NCI-H2196 treated with DMSO at 0.1 percent for 48 hours (cell line): ENCODE results near the gene ESR2.
"Not testable (repeated sequence)": the region's sequence is repeated elsewhere in the genome, so short reads cannot be mapped to it uniquely, and the experiment has no call there.

ENCODE experiments used
- DNase-seq: peaks from one replicate; lab custom pipeline; 2025; ENCODE audit not compliant: unreplicated experiment; lab: John Stamatoyannopoulos, UW

The ESR2 gene

DNA sequence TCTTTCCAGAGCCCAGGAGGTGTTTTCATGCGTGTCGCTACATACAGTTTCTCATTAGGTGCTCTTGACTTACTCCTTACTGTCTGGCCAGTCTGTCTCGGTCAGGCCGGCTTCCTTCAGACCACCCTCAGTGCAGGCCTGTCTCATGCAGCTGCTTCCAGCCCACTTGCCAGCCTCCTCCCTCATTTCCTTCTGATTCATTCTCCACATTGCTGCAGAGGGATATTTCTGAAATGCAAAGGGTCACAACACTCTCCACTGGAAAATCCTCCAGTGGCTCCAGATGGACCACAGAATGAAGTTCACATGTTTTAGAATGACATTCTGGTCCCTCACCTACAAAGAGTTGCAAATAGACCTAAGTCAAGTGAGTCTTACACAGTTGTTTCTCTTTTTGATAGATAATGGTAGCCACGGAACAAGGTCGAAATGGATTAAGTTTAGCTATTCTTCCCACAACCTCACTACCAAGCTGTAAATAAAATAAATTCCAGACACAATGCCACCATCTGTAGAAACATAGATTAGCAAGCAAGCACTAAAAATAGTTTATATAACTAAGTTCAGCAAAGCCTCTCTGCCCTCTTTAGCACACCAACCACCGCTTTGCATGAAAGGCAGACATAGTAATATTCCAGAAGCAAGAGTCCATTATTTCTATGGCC, 146.9 kb downstream of the ESR2 start:
- no peak for DNase-seq

DNA sequence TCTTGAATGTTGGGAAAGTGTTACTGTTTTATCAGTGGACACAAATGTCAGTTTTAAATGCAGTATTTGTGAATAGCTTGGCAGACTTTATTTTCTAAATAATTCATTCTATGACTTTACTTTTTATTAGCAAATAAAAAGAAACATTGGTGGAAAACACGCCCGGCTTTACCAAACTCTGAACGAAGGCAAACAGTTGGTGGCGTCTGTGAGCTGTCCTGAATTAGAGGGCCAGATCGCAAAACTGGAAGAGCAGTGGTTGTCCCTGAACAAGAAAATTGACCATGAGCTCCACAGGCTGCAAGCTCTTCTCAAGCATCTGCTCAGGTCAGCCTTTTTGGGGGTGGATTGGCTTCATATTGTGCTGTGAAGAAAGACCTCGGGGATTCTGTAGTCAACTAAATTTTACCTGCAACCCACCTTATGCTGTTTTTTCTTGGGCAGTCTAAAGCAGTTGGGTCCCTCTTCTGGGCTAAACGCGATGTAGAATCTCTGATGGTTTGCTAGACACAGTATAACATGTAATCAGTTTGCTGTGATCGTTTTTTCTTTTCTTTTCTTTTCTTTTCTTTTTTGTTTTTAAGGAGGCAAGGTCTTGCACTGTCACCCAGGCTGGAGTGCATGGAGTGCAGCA, 156.4 kb downstream of the ESR2 start:
- no peak for DNase-seq

DNA sequence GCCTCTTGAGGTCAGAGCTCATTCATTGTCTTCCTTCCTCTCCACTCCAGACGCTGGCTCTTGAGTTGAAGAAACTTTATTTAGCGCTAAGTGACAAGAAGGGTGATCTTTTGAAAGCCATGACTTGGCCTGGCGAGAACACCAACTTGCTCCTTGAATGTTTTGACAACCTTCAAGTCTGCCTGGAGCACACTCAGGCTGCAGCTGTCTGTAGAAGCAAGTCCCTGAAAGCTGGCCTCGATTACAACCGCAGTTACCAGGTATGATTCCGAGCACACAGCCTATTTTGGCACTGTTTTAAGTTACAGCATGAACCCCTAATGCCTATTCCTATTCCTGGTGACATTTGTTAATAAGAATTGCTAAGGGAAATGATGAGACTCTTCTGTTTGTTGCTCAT, 167.6 kb downstream of the ESR2 start:
- DNase-seq = no peak

DNA sequence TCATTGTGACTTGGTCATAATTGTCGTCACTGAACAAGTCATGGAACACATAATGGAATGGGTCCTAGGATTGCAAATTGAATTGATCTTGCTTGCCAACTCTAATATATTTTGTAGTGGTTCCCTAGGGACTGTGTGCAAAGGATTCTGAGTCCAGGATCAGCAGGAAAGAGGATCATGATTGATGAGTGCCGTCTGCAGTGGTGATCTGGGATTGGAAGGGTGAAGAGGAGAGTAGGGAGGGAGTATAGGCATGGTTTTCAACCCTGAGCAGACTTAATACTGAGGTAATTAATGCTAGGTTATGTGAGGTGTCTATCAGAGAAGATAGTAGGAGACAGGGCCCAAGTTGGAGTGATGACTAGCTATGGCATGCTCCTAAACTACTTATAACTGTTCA, 168.9 kb downstream of the ESR2 start:
- DNase-seq = no peak

DNA sequence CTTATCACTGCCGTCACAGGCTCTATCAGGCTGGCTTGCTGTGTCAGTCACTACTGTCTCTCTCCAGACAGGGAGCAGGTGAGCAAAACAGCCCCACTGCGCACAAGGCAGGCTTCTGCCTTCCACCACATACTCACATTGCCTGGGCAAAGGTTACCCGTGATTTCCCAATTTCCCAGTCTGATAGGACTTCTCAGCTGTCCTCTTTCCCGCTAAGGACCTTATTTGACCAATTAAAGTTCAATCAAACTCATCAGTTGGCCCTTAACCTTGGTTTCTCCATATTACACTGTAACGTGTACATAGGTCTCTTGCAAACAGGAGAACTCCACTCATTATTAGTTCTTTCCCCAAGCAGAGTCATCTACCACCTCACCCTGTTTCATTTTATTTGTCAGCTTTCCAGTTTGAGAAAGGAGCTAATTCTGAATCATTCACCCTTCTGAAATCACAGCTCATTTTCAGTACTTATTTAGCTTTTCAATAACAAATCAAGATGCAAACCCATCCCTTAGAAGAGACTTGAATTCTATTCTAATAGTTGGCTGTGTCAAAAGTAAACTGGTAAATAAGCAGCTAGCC, 170.8 kb downstream of the ESR2 start:
- no peak for DNase-seq

DNA sequence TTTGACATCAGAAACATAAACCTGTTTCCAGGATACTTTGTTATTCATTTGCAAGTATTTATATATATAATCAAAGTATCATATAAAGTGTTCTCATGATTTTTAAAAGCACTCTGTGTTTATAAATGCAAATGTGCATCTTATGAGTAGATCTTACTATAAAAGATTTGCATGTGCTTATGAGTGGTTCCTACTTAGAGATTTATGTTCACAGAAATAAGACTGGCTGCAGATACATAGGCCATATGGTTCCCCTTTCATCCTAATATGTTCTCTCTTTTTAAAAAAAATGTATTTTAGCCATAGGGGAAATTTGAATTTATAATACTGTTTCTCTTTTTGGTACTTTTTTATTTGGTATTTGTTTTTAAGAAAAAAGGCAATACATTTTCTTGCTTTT, 174.2 kb downstream of the ESR2 start:
- DNase-seq = no peak

DNA sequence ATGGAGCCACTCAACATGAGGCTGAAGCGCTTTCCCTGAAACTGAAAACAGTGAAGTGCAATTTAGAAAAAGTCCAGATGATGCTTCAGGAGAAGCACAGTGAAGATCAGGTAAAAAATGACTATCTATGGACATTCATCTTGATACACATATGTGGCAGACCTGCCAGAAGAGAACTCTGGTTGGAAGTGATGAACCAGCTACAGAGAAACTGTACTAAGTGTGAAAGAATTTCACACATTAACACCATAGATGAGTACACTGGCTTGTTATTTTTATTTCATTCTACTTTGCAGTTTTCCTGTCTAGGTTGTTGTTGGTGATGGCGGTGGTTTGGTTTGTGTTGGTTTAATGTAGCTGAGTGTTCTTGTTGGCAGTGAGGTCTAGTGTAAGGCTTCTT, 174.7 kb downstream of the ESR2 start:
- no peak for DNase-seq

DNA sequence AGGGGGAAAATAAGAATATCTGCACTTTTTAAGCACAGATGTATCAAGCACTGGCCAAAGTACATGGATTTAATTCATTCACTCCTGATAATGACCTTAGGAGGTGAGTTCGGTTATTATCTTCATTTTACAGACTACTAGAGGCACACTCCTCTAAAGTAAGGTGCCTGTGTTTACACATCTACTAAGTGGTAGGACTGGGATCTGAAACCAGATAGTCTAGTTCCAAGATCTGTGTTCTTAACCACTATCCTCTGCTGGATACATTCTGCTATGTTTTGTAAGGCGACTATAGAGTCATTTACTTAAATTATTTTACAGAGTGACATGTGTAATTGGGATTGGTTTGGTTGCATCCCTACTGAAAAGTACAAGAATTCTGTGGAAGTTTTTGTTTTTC, 175.3 kb downstream of the ESR2 start:
- DNase-seq = no peak

DNA sequence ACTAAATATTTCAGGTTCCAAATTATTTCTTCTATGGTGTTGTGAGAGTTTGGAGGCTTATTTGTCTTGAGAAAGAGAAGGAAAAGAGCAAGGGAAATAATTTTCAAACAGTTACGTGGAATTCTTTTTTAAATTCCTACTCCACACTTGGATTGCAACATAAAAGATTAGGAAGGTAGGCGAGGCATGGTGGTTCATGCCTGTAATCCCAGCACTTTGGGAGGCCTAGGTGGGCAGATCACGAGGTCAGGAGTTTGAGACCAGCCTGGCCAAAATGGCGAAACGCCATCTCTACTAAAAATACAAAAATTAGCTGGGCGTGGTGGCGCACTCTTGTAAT, 175.8 kb downstream of the ESR2 start:
- DNase-seq = not testable (repeated sequence)

DNA sequence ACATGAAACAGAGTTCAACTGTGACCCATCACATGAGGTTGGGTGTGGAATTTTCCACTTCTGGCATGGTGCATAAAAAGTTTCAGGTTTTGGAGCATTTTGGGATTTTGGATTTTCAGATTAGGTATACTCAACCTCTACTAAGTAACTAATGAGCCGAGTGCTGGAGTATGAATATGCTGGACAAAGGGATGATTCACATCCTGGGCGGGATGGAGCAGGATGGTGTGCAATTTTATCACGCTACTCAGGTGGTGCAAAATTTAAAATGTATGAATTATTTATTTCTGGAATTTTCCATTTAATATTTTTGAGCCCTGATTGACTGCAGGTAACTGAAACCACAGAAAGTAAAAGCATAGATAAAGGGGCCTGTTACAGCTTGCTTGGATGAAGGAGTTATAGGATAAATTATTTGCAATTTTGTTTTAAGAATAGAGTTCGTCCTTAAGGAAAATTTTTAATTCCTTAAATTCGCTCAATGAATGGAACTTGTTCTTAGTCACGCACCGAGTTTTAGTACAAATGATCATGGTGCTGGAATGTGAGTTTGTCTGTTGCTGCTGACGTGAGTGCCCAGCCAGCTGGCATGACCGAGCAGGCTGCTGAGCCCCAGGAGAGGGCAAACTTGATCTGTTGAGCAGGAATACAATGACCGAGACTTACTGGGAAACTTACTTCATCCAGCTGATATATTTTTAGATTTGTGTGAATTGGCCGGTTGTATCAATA, 176.3 kb downstream of the ESR2 start:
- no peak for DNase-seq

DNA sequence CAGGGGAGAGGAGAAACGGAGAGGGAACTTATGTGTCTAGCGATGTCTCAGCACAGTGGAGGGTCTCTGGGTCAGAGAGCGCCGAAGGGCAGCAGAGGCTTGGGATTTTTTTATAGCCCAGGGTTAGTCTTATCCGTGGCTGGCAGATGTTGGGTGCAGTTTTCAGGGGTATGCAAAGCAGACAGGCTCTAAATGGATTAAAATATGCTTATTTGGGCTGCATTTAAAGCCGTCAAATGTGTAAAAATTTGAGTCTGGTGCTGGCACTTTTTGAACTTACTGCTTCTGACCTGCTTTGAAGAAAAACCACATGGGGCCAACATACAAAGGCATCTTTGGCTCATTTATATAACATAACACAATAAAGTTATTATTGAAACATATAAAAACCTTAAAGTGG, 178.8 kb downstream of the ESR2 start:
- no peak for DNase-seq

DNA sequence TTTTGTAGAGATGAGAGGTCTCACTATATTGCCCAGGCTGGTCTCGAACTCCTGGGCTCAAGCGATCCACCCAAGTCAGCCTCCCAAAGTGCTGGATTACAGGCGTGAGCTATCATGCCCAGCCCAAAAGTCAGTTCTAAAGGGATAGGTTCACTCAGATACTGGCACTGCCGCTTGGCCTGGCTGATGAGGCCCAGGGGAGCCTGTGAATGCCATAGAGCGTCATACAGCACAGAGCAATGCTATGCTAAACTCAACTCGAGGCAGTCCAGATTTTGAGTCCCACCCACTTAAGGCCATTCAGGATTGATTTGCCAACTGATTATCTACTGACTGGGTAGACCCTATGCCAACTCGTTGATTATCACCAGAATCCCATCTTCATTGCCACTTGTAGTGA, 179.4 kb downstream of the ESR2 start:
- no peak for DNase-seq

DNA sequence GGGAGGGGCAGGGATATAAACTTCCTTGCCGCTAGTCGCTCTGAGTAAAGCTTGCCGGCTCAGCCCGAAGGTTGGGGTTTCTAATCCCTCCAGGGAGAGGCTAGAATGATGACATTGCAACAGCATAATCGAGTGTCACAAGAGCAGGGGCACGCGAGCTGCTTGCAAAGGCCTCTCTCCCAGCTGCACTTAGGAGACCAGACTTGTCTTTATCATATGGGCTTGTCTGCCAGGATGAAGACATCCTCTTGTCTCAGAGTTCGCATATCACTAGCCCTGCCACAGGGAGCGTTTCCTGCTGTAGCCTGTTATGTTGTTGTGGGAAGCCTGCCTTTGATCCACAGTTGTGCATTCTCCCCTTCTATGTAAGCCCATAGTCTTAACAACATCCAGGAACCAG, 180.0 kb downstream of the ESR2 start:
- DNase-seq = no peak

DNA sequence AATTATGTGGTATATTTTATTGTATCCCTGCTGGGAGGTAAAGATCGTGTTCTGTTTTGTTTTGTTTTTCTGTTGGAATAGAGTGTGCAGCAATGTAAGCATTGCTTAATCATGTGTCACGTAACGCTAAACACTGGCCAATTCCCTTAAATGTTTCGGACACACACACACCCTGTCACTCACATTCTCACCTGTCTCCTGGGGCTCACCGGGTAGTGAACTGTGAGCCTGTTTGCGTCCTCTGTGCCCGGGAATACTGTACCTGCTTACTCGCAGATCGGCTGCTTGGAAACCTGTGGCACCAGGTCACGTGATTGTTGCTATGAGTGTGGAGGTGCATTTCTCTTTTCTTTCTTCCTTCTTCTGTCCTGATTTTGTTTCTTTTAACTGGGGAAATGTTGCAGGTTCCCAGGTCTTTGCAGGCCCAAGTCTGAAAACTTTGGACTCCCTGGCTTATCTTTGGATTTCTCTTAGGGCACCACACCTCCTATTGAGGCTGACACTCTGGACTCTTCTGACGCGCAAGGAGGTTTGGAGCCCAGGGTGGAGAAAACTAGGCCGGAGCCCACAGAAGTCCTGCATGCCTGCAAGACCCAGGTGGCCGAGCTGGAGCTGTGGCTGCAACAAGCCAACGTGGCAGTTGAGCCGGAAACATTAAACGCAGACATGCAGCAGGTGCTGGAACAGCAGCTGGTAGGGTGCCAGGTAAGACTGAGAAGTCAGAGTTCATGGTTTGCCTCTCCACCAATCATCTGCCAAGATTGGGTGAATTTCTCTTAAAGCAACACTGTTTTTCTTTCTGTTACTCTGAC, 181.1 kb downstream of the ESR2 start:
- DNase-seq = peak; percentile 87

DNA sequence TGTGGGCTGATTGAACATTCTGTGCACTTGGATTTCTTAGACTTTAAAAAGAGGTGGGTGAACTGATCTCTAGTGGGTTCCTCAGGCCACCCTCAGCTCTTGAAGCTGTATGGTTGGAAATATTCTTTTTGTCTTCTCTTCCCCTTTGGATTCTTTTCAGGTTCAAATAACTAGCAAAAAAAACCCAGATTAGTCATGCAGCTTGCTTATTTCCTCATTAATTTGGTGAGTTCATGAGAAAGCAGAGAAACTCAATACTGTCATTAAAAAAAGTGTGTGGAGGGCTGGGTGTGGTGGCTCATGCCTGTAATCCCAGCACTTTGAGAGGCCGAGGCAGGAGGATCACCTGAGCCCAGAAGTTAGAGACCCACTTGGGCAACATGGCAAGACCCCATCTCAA, 183.4 kb downstream of the ESR2 start:
- no peak for DNase-seq

DNA sequence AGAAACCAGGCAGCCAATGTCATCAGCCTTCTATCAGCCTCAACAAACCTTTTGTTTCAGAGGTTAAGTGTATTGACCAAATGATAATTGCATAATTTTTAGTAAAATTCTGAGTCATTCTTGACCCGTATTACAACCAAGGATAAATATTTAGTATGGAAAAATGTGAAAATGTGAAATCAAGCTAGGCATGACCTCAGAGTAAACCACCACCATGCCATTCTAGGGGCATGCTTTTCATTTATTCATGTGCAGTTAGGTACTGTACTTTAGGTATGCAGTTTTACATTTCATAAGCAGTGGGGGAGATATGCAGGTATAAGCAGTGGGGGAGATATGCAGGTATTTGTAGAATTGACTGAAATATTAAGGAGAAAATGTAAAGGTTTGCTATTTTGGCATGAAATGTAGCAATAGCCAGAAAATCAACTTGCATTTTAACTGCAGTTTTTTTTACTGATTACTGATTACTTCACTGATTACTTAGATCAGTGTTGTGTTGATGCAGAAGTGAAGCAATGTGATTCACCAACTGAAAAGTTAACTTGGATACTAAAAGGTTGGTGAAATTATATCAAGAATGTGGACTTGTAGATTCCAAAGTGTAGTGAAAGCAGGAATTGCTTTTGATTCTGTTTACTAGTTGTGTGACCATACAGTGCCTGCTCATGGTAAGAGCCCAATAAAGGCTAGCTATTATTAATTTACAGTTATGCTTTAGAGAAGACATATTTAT, 184.2 kb downstream of the ESR2 start:
- DNase-seq = no peak

DNA sequence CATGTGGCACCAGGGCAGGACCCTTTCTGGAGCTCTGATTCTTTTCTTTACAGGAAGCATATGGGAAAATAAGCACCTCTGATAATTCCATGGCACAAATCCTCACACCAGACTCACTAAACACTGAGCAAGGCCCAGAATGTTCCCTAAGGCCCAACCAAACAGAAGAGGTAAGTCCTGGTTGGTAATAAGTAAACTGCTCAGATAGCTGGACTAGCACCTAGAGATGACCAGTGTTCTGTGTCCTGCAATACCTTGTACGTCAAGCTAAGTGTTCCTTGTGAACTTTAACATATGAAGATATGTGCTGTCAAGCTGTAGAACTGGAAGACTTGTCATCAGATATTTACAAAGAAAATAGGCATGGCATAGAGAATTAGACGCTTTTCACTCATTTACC, 186.7 kb downstream of the ESR2 start:
- DNase-seq = no peak

DNA sequence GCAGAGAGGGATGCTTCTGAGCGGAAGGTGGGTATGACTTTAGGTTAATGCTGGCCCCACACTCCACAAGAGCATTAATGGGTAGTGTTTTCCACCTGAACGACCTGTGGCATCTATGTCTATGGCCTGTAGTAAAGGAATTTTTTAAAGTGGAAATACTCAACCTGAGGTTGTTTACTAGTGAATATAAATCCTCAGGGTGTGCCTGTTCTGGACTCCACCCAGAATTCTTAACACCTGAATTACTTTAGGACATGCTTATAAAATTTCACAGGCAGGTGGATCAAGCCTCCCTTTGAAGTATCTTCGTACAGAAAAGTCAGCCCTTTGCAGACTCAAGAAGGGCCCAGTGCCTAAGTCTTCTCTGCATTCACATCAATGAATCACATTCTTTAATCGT, 196.1 kb downstream of the ESR2 start:
- DNase-seq = no peak

DNA sequence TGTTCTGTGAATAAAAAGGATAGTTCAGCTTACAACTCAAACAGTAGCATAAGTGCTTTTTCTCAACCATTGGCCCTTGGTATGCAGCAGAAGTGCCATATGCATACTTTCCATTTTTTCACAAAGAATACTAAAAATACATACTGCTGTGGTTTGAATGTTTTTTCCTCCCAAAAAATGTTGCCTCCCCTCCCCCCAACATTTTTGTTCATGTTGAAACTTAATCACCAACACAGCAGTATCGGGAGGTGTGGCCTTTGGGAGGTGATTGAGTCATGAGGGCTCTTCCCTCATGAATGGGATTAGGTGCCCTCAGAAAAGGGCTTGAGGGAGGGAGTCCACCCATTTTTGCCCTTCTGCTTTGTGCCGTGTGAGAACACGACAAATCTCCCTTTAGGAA, 198.6 kb downstream of the ESR2 start:
- DNase-seq = no peak

DNA sequence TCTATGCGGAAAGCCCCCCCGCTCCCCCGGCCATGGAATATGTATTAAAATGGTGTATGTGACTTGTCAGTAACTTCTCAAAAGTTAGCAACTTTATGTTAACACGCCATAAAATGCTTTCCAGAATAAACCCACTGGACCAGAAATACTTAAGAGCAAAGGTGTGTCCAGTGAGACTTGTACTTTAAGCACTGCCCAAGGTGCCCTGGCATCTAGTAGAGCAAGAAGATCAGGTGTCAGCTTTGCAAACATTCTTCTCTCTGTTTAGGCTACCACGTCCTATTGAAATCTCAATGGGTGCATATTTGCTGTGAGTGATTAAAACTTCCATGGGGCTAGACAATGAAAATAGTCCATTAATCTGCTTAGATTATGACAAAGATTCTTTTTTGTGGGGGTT, 201.2 kb downstream of the ESR2 start:
- DNase-seq = peak; percentile 18

DNA sequence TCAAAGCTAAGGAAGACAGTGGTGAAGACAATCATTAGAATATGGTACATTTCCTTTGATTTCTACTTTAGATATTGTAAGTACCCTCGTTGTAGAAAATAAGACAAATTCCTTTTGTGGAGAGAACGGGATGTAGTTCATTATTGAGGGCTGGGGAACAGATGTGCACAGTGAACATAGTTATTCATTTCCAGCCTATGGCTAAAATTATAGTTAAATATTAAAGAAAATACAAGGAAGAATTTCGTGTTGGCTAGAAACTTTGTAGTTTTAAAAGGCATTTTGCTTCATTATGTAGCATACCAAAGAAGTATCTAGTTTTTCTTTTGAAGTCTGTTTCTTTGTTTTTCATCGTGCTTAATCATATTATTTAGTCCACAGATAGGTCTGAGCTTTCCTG, 201.8 kb downstream of the ESR2 start:
- DNase-seq = no peak
